H1 (cell line): ENCODE results near the gene SELENOO. TPM values are rescaled to one million over a fixed set of nuclear protein-coding genes. Genes with fewer than 3 reads are reported as not detected.

Experiments
- TAF7 ChIP-seq: optimal IDR thresholded peaks from 2 replicates; pipeline ENCODE3; 2011; ENCODE audit warnings: low read depth, mild to moderate bottlenecking, inconsistent platforms, low read length, moderate library complexity, borderline replicate concordance
- polyA plus RNA-seq, 7 experiments: library from polyadenylated mRNA; depleted of rRNA in 3 of 7; stranded (reverse) in 5 of 7; unstranded in 2 of 7; fragments of >200 nt in 5 of 7; fragments of 200-250 nt in 2 of 7; gene quantifications; 1 replicate in 5 of 7; 2 replicates in 1 of 7; 4 replicates in 1 of 7; pipeline versions ENCODE4 v1.2.1 to v1.2.3, GENCODE V29; 2011 to 2013; ENCODE audit warnings: missing spikeins in 2 of 7, mixed read lengths in 2 of 7
- total RNA-seq: library from RNA; stranded (reverse); fragmentation: NEBNext Ultra II Directional; extraction: Animal tissue kit (Norgen Biotek cat#: 25700); gene quantifications from 2 replicates; pipeline ENCODE4 v1.2.1, GENCODE V29; 2021

SELENOO gene
- total and polyA plus RNA-seq, 2 of the 8 experiments (the other 6 are each of a cell fraction or from before 2014, with no cell fraction given) = 18.6 to 25.1 TPM

DNA sequence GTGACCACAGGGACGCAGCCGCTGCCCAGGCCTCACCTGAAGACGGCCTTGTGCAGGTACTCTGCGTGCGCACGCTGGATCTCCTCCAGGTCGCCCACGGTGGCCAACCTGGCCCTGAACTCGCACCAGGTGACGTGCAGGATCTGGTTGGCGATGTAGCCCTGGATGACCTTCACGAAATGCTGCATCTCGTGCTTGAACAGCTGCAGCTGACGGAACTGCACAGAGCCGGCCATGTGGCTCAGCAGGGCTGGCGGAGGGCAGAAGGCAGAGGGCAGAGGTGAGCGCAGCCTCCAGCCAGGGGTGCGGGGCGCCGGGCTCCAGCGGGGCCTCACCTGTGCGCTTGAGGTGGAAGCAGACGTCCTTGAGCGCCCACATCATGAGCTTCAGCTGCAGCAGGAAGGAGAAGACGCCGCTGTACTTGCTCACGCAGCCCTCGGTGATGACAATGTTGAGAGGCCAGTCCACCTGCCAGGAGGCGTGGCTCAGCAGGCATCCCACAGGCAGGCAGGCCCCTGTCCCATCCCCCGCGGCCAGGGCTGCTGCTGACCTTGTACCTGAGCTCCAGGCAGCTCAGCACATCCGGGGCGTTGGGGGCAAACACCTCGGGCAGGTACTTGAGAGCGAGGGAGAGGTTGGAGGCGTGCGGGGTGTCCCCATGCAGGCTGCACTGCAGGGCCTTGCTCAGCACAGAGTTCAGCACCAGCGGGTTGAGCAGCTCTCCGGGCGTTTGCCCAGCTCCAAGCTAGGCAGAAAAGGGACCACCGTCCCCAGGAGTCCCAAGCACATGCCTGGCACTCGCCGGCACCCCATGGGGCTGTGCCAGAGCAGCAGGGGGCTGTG, 17.6 kb downstream of the SELENOO start (continued):
- TF ChIP-seq TAF7 = no peak
